Measurements from ENCODE around the gene SFTPA2. TPM values are rescaled to one million over a fixed set of nuclear protein-coding genes. Genes with fewer than 3 reads are reported as not detected.

Gene SFTPA2
- total and polyA plus RNA-seq, 10 of the 15 experiments (the other 5 are each of a cell fraction or from before 2014, with no cell fraction given) = 0.03 to 4.2 TPM; not detected in 8

GRCh38 chr10:79560160-79560709 lies at the start of gene SFTPA2 (continued):
- TF ChIP-seq KDM1A (IDR thresholded peaks at IDR 0.05; ENCODE audit: borderline replicate concordance) = no peak
- TF ChIP-seq CREM (IDR thresholded peaks at IDR 0.05; ENCODE audit: low read depth) = no peak
- no peak for TF ChIP-seq SMARCA5 (IDR thresholded peaks at IDR 0.05)
- TF ChIP-seq ZNF274 (IDR thresholded peaks at IDR 0.05; ENCODE audit: insufficient read depth, insufficient read length) = no peak
- TF ChIP-seq CHD4 (IDR thresholded peaks at IDR 0.05) = no peak
- no peak for TF ChIP-seq SREBF2 (IDR thresholded peaks at IDR 0.05; ENCODE audit: low read length)
- no peak for TF ChIP-seq IKZF2 (IDR thresholded peaks at IDR 0.05)
- TF ChIP-seq EED (IDR thresholded peaks at IDR 0.05; ENCODE audit: low read depth) = no peak
- no peak for TF ChIP-seq EP300 (IDR thresholded peaks at IDR 0.05; ENCODE audit: borderline replicate concordance in 1 of 2, control insufficient read depth in 1 of 2, low read depth in 2 of 2, low read length in 2 of 2)
- TF ChIP-seq SKIL (IDR thresholded peaks at IDR 0.05; ENCODE audit: low read depth, poor library complexity, severe bottlenecking) = no peak

GRCh38 chr10:79608505-79609375 lies 48.5 kb upstream of the SFTPA2 start:
- CTCF ChIA-PET = interaction anchor here (1.0 kb wide), 1 partner anchor 72 kb away, joined by 3 read pairs; no protein-coding TSS in a partner anchor

More at GRCh38 chr10:79608505-79609375, 48.5 kb upstream of the SFTPA2 start:
- H4K20me1 ChIP-seq (ENCODE audit: control insufficient read depth, insufficient read depth) = no peaks in the 10 kb centered on the region
- no peak overlapping the region for H3K4me2 ChIP-seq (ENCODE audit: control insufficient read depth, insufficient read depth)
- H3K9ac ChIP-seq (ENCODE audit: control insufficient read depth, insufficient read depth, low read length) = no peak overlapping the region
- POLR2A ChIA-PET = no interaction called here
- in situ Hi-C loops (cut with MboI) (no loop called here), intact Hi-C loops (cut with micrococcal nuclease; ENCODE audit: unreplicated experiment) (loop anchor here (1.0 to 2.0 kb wide), 2 partner anchors 46 to 71 kb away; no protein-coding TSS in a partner anchor)
- no peak overlapping the region for H2AFZ ChIP-seq (ENCODE audit: control insufficient read depth, low read depth, low read length)
- no peaks in the 10 kb centered on the region for H3K4me1 ChIP-seq (ENCODE audit: control insufficient read depth, insufficient read depth, low read length)
- FAIRE-seq (no peak), ATAC-seq (peak; percentile 81), DNase-seq (ENCODE audit: low read depth, low spot score) (no peak)
- SMC1A ChIA-PET (ENCODE audit: uncharacterized antibody, unreplicated experiment) = no interaction called here
- H3K27me3 ChIP-seq (replicated peaks in 1 of 2; ENCODE audit: control insufficient read depth in 2 of 2, insufficient read depth in 2 of 2, low read length in 1 of 2) = no peaks in the 10 kb centered on the region
- WGBS (ENCODE audit: insufficient coverage, insufficient replicate concordance, low lambda C conversion rate, missing lambda C conversion rate) = 35% methylated on average over 20 of the region's 20 CpGs
- H3K36me3 ChIP-seq (ENCODE audit: control insufficient read depth in 2 of 2, insufficient read depth in 2 of 2, low read length in 1 of 2) = no peaks in the 10 kb centered on the region
- RAD21 ChIA-PET (ENCODE audit: unreplicated experiment) = no interaction called here
- H3K9me3 ChIP-seq (replicated peaks; ENCODE audit: control insufficient read depth, insufficient read depth, low read length) = no peaks in the 10 kb centered on the region
- no peak overlapping the region for H3K27ac ChIP-seq (ENCODE audit: control insufficient read depth, insufficient read depth)
- no TSS peak for BruUV-seq (replicated peaks)
- no peak overlapping the region for H3K4me3 ChIP-seq
- H3K79me2 ChIP-seq (ENCODE audit: control insufficient read depth, insufficient read depth, low read length) = no peaks in the 10 kb centered on the region
- TF ChIP-seq RAD21 (IDR thresholded peaks at IDR 0.05; ENCODE audit: insufficient read depth, low read depth, low read length) (peak; percentile 61), TCF12 (IDR thresholded peaks at IDR 0.05; ENCODE audit: low read depth, low read length) (no peak), SMC3 (IDR thresholded peaks at IDR 0.05; ENCODE audit: borderline replicate concordance, low read length) (peak; percentile 75)
- TF ChIP-seq, protein P1, sequence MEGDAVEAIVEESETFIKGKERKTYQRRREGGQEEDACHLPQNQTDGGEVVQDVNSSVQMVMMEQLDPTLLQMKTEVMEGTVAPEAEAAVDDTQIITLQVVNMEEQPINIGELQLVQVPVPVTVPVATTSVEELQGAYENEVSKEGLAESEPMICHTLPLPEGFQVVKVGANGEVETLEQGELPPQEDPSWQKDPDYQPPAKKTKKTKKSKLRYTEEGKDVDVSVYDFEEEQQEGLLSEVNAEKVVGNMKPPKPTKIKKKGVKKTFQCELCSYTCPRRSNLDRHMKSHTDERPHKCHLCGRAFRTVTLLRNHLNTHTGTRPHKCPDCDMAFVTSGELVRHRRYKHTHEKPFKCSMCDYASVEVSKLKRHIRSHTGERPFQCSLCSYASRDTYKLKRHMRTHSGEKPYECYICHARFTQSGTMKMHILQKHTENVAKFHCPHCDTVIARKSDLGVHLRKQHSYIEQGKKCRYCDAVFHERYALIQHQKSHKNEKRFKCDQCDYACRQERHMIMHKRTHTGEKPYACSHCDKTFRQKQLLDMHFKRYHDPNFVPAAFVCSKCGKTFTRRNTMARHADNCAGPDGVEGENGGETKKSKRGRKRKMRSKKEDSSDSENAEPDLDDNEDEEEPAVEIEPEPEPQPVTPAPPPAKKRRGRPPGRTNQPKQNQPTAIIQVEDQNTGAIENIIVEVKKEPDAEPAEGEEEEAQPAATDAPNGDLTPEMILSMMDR (IDR thresholded peaks at IDR 0.05 in 2 of 3, conservative IDR thresholded peaks at IDR 0.05 in 1 of 3; ENCODE audit: control insufficient read depth in 2 of 3, extremely low read depth in 1 of 3, insufficient read depth in 1 of 3, low read depth in 3 of 3, low read length in 3 of 3) = peak; percentile 59 to 71 (median 61)
